ENCODE measurements around the gene NOL3.
"Not testable (repeated sequence)": the region's sequence is repeated elsewhere in the genome, so short reads cannot be mapped to it uniquely, and the experiment has no call there.

NOL3 gene

DNA sequence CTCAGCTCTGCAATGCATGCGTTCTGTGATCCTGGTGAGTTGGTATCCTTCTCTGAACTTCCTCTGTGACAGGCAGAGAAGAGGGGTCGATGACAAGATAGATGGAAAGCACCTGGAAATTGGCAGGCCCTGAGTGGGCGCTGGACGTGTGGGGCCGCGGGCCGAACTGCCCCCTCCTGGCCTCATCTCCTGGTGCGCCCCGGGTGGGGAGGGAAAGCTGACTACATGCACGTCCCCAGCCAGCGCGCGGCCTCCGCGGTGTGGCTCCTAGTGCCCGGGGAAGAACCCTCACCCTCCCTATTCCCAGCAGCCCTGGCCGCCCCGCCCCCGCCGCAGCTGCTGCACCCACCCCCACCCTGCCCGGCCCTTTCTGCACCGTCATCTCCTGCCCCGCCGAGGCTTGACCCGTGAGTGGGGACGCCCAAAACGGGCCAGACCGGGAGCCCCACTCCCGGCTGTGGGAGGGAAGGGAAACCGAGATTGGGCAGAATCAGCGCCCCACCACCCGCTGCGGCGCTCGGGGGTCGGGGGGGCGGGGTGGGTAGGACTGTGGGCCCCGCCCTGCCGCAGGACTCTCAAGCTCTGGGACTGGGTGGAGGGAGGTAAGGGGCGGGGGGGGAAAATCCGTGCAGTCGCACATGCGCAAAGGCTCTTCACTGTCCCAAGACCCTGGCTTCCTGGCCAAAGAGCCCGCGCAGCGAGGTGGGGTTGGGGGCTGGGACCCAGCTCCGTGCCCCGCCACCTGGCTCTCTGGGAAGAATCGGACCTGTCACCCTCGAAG is at the start of gene NOL3:
NOL3 (plus strand) TSS at position 371 of the 781 bp plus-strand sequence.
- DNase-seq (ENCODE audit: low read depth): no peak

DNA sequence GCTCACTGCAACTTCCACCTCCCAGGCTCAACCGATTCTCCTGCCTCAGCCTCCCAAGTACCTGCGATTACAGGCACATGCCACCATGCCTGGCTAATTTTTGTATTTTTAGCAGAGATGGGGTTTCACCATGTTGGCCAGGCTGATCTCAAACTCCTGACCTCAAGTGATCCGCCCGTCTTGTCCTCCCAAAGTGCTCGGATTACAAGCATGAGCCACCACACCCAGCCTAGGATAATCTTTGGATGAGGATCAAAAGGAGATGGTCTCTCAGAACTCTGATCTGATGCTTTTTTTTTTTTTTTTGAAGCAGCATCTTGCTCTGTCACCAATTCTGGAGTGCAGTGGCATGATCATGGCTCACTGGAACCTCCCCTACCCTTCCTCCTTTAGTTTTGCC is 47.5 kb upstream of the NOL3 start:
- not testable (repeated sequence) for DNase-seq (ENCODE audit: low read depth)

DNA sequence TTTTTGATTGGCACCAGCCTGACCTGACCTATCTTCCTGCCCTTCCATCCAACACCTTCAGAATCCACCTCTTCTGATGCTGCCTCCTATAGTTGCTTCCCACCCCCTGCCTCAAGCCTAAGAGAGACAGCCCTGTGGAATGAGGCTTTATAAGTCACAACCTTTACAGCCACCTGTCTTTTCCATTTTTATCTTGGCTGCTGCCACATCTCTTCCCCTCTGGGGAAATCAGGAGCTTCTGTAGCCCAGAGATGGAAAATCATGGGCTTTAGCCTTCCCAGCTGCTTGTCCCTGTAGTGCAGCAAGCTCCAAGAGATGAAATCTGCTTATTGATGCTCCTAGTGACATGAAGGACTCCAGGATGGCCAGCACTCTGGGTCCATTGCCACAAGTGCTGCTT is 41.9 kb upstream of the NOL3 start:
- no peak for DNase-seq (ENCODE audit: low read depth)

DNA sequence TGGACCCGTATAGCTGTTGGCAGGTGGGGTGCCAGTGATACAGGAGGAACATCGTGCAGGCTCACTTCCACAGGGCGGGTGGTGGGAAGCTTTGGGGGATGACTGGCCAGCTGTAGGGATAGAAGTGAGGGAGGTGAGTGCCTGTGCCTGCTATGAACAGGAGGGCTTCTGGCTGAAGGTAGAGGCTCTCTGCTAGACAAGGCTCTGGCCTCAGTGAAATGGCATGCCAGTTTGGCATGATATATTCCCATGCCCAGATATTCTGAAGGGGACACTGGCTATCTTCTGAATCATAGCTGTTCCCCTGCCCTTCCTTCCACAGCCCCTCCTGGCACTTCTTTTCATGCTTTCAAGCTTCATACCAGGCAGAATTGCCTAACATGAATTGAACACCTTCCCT is 41.5 kb upstream of the NOL3 start:
- no peak for DNase-seq (ENCODE audit: low read depth)

DNA sequence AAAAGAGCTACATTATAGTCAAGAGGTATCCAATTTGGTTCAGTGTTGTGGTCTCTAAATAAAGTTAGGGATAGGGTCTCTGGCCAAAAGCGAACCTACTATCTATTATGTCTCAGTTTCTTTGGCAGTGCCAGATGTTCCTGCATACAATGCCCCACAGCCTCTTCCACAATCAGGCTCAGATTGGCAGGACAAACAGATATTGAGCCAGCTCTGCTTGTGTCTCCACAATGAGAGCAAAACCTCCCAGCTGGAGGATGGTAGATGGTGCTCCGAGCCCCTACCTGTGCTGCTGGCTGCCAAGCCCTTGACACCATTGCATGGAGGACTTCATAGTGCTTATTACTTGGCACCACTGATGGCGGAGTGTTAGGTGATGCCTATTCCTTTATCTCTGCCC is 40.9 kb upstream of the NOL3 start:
- DNase-seq (ENCODE audit: low read depth): no peak

DNA sequence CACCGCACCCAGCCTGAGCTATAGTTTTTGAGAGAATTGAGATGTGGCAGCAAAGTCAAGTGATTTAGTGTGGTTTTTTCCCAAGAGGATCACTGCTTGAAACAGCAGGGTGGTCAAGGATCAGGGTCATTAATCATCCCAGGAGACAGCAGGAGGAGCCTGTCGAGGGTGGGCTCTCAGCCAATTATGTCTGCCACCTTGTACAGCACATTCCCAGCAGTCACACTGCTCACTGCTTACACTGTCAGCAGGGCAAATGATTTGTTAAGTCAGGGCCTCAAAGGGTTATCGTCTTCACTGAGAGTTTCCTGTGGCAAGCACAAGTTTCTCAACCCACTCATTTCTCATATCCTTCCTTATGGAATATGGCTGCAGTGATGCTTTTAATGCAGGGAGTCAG is 32.7 kb upstream of the NOL3 start:
- DNase-seq (ENCODE audit: low read depth): no peak

DNA sequence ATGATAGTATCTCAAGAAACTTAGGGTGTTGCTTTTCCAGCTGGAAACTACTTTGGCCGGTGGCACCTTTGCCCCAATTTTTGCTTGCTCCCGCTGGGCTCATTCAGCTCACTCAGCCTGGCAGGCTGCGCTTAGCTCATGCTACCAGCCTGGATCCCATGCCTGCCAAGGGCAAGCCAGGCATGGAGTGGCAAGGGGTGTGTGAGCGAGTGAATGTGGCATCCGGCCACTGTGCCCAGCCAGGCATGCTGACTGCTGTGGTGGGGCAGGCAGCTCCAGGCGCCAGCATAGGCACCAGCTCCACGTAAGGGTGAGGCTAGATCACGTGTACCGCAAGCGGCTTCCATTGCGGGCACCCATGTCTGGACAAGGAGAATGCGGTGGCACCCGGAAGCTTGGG is 28.9 kb upstream of the NOL3 start:
- DNase-seq (ENCODE audit: low read depth): no peak

DNA sequence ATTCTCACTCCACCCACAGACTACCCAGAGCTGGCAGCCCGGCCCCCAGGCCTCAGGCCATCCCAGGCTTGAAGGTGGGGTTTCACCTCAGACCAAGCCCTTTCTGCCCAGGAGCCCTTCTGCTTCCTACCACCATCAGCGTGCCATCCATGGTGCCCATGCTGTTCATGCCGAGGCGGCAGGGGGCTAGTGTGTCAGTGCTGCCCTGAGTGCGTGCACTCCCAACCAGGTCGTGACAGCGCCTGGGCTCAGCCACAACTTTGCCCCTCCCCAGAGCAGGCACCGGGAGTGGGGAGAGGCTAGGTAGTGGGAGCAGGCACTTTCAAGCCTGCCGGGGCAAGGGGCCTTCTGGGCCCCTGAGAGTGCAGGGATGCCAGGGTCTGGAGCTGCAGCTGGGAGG is 28.0 kb upstream of the NOL3 start:
- DNase-seq (ENCODE audit: low read depth): no peak

DNA sequence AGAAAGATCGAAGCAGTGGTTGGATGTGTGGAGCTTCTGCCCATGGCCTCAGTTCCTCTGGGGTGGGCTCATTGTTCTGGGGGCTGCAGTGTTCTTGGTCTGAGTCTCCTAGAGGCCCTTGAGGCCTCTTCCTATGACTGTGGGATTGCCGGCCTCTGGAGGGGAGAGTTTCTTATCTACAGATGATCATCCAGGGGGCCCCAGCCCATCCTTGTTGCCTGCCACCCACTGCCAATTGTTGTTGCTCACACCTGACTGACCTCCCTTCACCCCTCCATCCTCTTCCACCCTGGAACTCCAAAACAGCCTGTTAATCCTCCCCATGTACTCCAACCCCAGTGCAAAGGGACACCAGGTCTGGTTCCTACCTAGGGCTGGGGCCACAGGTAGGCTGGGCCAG is 25.4 kb upstream of the NOL3 start:
- DNase-seq (ENCODE audit: low read depth): no peak

DNA sequence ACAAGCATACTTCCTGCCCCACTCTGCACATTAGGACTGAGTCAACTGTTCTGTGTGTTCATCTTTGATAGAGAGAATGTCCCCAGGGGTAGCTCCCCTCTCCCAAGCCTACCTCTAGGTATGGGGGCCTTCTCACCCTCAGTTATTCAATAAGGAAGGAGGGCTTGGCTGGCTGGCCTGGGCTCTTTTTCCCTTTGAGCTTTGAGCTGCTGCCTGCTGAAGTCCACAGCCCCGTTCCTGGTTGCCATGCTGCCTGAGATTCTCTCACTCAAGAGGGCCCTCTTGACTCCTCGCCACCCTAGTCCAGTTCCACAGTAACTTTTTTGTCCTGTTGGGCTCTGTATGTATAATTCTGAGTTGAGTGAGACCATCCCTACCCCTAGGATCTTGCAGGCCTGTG is 24.6 kb upstream of the NOL3 start:
- no peak for DNase-seq (ENCODE audit: low read depth)

DNA sequence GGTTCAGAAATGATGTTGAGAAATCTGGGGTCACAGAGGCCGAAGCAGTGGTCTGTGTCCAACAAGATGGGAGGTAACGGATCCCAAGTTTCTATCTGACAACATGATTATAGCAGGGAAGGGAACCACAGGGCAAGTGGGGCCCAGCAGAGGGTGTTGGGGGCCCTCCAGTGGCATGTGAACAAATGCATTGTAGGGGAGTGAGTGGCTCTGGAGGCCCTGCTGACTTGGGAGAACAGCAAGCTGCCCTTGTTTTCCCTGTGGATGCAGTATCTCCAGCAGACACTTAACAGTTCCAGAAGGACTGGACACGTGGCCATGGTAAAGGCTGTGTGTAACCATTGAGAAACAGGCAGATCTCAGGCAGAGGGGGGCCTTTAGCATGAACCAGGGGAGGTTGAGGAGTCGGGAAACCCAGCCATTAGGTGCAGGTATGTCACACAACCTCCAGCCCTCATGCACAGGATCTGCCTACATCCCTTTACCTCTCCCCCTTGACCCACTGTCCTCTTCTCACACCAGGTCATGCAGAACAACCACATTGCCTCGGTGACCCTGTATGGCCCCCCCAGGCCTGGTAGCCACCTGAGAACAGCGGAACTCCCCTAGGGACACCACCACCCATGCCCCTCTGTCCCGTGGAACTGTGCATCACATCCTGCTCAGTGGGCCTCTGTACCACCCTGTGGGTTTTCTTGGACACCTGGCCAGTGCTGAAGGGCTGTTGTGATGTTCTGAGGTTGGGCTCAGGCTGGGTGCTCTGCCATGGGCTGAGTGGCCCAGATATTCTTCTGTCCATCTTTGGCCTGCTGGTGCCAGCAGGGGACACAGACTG is 23.6 kb upstream of the NOL3 start:
- DNase-seq (ENCODE audit: low read depth): no peak

DNA sequence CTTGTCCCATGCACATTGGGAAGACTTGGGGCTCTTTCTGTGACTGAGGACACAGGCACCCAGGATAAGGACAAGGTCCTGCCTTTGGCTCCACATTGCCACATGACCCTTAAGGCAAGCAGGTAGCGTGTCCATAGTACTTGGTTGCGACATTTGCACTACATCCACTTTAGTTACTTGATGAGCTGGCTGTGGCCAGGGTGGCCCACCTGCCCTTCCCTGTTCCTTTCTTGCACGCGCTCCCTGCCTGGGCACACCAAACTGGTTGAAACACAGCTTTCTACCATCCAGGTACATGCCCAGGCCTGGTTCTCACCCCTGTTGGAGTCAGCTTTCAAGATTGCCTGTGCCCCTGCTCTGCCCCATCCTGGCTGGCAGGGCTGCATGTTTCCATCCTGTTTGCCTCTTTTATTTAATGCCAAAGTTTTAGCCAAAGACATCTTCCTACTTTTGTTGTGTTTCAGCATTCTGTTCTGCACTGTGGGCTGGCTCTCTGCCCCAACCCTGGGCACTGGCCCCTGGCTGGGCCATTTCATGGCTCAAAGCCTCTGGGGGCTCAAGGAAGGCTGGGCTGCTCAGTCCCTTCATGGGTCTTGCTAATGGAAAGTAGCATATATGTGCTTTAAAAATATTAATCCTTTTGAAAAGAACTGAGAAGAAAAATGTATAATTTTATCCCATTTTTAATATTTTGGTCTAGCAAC is 22.7 kb upstream of the NOL3 start:
- DNase-seq (ENCODE audit: low read depth): no peak

DNA sequence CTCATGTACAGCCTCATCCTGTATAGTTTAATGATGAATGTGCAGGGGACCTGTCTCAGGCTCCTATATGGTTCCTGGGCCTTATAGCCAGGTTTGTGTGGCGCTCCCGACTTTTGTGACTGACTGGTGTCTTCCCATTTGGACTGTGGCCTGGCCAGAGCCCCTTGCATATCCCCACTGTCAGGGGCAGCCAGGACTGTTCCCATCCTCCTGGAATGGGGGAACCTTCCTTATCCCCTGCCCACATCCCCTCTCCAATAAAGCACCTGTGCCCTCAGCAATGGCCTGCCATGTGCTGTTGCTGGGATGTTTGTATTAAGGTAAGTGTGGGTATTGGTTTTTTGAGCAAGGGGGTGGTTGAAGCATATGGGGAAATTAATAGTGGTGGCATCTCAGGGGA is 22.1 kb upstream of the NOL3 start:
- no peak for DNase-seq (ENCODE audit: low read depth)

DNA sequence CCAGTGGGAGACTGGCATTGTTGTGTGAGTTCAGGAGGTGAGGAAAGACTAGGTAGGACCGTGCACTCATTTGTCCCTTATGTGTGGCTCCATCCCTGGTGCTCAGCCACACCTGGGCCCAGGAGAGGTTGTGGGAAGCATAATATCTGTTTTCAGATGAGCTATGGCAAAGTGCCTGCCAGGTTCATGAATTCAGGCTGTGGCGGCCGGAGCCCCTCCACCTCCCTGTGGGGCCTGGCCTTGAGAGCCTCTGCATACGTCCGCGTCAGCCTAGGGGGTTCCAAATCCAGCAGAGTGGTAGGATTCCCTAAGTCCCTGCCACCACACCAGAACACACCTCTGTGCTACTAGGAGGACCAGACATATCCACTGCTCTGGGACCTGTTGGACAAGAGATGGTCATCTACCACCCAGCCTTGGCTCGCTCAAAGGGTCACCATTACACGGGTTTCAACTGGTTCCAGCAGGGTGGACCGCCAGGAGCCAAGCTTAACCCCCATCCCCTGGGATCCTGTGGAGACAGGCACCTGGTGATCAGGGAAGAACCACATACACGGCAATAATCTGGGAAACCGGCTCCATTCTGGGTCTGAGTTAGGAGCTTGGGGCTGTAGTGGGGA is 21.6 kb upstream of the NOL3 start:
- no peak for DNase-seq (ENCODE audit: low read depth)

DNA sequence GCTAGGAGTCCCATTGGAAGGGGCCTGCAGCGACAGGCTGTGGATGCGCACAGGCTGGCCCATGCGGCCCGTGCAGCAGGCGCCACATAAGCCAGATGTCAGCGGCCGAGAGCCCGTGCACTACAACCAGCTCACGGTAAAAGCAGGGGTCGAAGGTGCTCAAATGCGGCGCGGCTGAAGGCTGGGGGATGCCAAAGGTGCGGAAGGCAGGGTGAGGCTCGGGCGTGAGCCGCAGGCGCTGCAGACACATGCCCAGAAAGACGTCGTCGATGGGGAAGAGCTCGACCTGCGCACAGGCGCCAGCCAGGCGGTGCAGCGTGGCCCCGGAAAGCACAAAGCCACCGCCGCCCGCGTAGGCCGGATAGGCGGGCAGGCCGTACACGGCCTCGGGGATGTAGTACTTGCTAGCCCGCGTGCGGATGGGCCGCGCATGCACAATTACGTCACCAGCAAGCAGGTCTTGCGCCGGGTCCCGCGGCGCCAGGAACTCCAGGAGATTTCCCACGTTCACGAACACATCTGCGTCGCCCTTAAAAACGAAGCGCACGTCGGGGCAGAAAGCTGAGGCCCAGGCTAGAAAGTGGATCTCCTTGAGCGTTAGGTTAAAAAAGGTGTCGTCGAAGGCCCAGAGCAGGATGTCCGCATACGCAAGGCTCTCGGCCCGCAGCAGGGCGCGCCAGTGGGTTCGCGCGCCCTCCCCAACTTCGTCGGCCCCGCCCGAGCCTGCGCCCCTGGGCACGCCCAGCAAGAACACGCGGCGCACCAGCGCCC is 20.9 kb upstream of the NOL3 start:
- DNase-seq (ENCODE audit: low read depth): no peak

DNA sequence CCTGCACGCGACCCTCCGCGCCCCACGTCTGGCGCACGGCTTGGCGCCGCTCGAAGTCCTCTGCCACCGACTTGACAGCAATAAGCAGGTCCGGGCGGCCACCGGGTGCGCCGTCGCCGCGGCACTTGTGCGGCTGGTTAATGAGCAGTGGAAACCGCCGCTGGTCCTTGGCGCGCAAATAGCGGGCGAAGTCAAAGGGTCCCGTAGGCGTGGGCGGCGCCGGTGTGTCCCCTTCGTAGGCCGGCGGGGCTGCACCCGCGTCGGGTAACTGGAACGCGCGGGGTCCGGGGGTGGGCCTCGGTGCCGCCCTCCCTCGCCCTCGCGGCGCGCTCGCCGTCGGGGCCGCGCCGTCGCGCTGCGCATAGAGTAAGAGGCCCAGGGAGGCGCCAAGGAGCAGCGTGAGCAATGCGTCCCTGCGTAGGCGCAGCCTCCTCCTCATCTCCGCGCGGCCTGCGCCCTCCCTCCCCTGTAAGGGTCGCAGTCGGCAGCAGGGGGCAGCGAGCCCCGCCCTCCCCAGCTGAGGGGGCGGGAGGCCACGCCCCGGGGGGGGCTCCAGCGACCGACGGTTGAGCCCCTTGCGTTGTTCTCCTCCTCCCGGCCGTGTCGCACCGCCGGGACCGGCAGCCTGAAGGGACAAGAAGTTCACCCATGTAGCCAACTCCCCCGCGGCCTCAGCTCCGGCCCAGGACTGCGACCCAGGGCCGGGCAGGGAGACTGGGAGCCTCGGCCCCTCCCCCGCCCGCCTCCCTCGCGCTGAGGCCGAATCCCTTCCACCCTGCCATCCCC is 20.1 kb upstream of the NOL3 start:
- no peak for DNase-seq (ENCODE audit: low read depth)

DNA sequence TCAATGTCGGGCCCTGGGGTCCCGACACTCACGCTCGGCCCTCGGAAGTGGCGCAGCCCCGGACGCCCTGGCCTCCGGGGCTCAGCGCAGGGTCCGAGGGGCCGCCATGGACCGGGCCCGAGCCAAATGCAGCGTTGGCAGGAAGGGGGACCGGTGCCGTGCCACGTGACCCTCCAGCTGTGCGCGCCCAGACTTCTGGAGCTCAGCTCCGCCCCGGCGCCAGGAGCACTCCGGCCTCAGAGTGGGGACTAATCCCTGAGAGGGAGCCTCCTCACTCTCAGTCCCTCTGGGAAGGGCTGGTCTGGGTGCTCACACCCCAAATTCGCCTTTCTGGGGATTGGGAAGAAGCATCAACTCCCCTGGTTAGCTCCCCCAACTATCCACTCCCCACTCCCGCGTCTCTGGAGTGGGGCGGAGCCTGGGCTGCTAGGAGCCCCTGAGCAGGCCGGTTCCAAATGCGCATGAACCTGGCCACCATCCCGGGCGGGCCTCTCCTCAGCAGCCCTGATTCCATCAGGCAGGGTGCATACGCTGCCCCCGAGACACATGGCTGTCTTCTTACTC is 19.4 kb upstream of the NOL3 start, which contains the start of gene B3GNT9:
B3GNT9 (minus strand) TSS at position 166 of the 564 bp plus-strand sequence. CDS start 513 bp downstream, outside the sequence.
- no peak for DNase-seq (ENCODE audit: low read depth)

DNA sequence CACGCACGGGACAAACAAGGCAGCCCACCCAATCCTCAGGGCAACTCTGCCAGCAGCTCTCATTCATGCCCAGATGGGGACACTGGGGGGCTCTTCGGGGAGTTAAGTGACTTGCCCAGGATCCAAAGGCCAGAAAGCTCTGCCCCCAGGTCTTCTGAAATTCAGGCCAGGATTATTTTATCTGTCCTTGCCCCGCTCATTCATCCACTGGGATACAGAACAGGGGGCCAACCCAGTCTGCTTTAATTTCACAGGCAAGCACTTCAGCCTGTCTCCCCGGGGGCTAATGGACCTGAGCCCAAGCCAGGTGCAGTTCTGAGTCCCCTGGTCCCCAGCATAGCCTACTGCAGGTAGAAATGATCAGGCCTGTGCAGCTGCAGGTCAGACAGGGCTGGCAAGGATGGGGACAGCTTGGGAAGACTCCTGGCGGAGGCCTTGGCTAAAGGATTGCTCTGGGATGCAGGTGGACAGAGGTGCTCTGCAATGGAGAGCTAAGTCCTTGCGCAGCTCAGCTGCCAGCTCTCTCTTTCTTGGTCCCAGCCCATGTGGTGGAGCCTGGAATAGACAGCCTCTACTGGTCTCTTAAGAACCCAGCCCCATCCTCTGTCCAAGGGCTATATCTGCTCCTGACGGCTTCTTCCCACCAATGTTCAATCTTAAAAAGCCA is 18.8 kb upstream of the NOL3 start:
- no peak for DNase-seq (ENCODE audit: low read depth)

DNA sequence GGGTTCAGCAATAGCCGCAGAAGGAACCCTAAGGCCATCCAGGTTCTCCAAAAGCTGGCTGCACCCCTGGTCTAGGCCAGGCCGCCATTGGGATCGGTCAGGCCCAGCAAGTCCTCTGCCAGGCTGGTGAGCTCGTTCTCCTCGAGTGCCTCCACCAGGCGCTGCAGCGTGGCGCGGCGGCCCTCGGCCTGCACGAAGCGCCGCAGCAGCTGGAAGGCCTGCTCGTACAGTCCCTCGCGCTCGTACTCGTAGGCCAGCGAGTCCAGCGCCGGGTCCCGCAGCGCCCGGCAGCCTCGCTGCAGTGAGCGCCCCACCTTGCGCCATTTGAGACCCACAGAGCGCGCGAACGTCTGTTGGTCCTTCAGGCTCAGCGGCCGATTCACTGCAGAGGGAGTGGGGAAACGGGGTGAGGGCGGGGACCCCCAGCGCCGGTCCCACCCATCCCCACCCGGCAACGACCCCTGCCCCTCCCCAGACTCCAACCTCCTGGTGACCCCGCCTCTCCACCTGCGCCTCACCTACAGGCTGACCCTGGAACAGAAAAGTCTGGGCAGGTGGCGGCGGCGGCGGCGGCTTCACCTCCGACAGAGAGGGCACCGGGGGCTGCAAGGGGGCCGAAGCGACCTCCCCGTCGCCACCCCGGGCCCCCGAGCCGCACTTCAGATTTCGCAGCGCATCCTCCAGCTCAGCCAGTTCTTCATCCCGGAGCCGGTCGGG is 15.6 kb upstream of the NOL3 start:
- DNase-seq (ENCODE audit: low read depth): no peak
